ENCODE measurements around the gene URGCP.
A peak's percentile ranks its signal among the peaks of the same experiment; 100 is the strongest.

The URGCP gene

GRCh38 chr7:43876976-43877745 lies 29.2 kb downstream of the URGCP start:
- no peak overlapping the region for H2BK5ac ChIP-seq (ENCODE audit: low read depth, low read length, poor library complexity)
- no peaks in the 10 kb centered on the region for H3K79me2 ChIP-seq (ENCODE audit: control insufficient read depth, insufficient read depth, low read length, poor library complexity)
- H4K12ac ChIP-seq (ENCODE audit: low read depth, low read length) = no peak overlapping the region
- H2BK12ac ChIP-seq (ENCODE audit: low read length) = no peak overlapping the region
- H3K14ac ChIP-seq (ENCODE audit: low read length) = no peak overlapping the region
- H2AFZ ChIP-seq (ENCODE audit: insufficient read depth, low read length, poor library complexity) = no peak overlapping the region
- no peak for DNase-seq
- H4K91ac ChIP-seq (ENCODE audit: low read depth, low read length) = no peak overlapping the region
- no peak overlapping the region for H3K23ac ChIP-seq (ENCODE audit: low read length)
- H2BK120ac ChIP-seq (ENCODE audit: insufficient read depth, low read length, poor library complexity) = no peak overlapping the region
- WGBS (ENCODE audit: extremely low coverage, insufficient coverage, insufficient read length) = no CpG with 5 or more reads among the region's 29 CpGs
- no peak overlapping the region for H3K9ac ChIP-seq (ENCODE audit: low read length)
- H2AK5ac ChIP-seq (ENCODE audit: low read length) = no peak overlapping the region
- H3K36me3 ChIP-seq (ENCODE audit: control insufficient read depth in 1 of 2, insufficient read depth in 2 of 2, low read length in 2 of 2) = peaks cover 29 to 35% of the 10 kb centered on the region in 2 experiments
- H3K18ac ChIP-seq (ENCODE audit: low read length) = no peak overlapping the region
- no peak overlapping the region for H3K27ac ChIP-seq (ENCODE audit: low read depth, low read length)
- H3K79me1 ChIP-seq (ENCODE audit: low read length) = peaks cover 2% of the 10 kb centered on the region
- H3K27me3 ChIP-seq (ENCODE audit: insufficient read depth, low read length) = no peaks in the 10 kb centered on the region
- H3K4me1 ChIP-seq (ENCODE audit: control insufficient read depth in 1 of 2, insufficient read depth in 2 of 2, low read length in 2 of 2) = peaks cover 10 to 11% of the 10 kb centered on the region in 2 experiments
- no peak overlapping the region for H4K8ac ChIP-seq (ENCODE audit: low read depth, low read length)
- no peak overlapping the region for H3K4ac ChIP-seq (ENCODE audit: low read depth, low read length)
- no peaks in the 10 kb centered on the region for H3K9me3 ChIP-seq (ENCODE audit: insufficient read depth, low read depth, low read length)
- H3K4me3 ChIP-seq (ENCODE audit: low read depth, low read length) = no peak overlapping the region
- no peak overlapping the region for H3K4me2 ChIP-seq (ENCODE audit: low read length)

- no peak overlapping the region for H2AK5ac ChIP-seq (ENCODE audit: low read length)
- no peak overlapping the region for H2BK120ac ChIP-seq (ENCODE audit: insufficient read depth, low read length, poor library complexity)
- no peak overlapping the region for H4K12ac ChIP-seq (ENCODE audit: low read depth, low read length)
- H3K4me3 ChIP-seq (ENCODE audit: low read depth, low read length) = no peak overlapping the region
- H3K14ac ChIP-seq (ENCODE audit: low read length) = no peak overlapping the region
- H3K9me3 ChIP-seq (ENCODE audit: insufficient read depth, low read depth, low read length) = no peaks in the 10 kb centered on the region
- no peak overlapping the region for H2BK12ac ChIP-seq (ENCODE audit: low read length)
- H2AFZ ChIP-seq (ENCODE audit: insufficient read depth, low read length, poor library complexity) = no peak overlapping the region
- H3K36me3 ChIP-seq (ENCODE audit: control insufficient read depth in 1 of 2, insufficient read depth in 2 of 2, low read length in 2 of 2) = peaks cover 29 to 35% of the 10 kb centered on the region in 2 experiments
- H3K27me3 ChIP-seq (ENCODE audit: insufficient read depth, low read length) = no peaks in the 10 kb centered on the region
- H2BK5ac ChIP-seq (ENCODE audit: low read depth, low read length, poor library complexity) = no peak overlapping the region
- H3K23ac ChIP-seq (ENCODE audit: low read length) = no peak overlapping the region
- no peak overlapping the region for H3K4me2 ChIP-seq (ENCODE audit: low read length)
- H4K91ac ChIP-seq (ENCODE audit: low read depth, low read length) = no peak overlapping the region
- H4K8ac ChIP-seq (ENCODE audit: low read depth, low read length) = no peak overlapping the region
- DNase-seq = no peak
- peaks cover 13 to 15% of the 10 kb centered on the region in 2 experiments for H3K4me1 ChIP-seq (ENCODE audit: control insufficient read depth in 1 of 2, insufficient read depth in 2 of 2, low read length in 2 of 2)
- H3K4ac ChIP-seq (ENCODE audit: low read depth, low read length) = no peak overlapping the region
- no peak overlapping the region for H3K9ac ChIP-seq (ENCODE audit: low read length)
- H3K79me1 ChIP-seq (ENCODE audit: low read length) = peaks cover 2% of the 10 kb centered on the region
- no peak overlapping the region for H3K18ac ChIP-seq (ENCODE audit: low read length)
- H3K79me2 ChIP-seq (ENCODE audit: control insufficient read depth, insufficient read depth, low read length, poor library complexity) = no peaks in the 10 kb centered on the region
- no CpG with 5 or more reads among the region's 7 CpGs for WGBS (ENCODE audit: extremely low coverage, insufficient coverage, insufficient read length)
- H3K27ac ChIP-seq (ENCODE audit: low read depth, low read length) = no peak overlapping the region
Observed at GRCh38 chr7:43876241-43876640, 30.2 kb downstream of the URGCP start.

- peaks cover 2% of the 10 kb centered on the region for H3K9me3 ChIP-seq (ENCODE audit: insufficient read depth, low read depth, low read length)
- H3K27ac ChIP-seq (ENCODE audit: low read depth, low read length) = no peak overlapping the region
- DNase-seq = peak in 1 of 2 donors; percentile 36
- no peak overlapping the region for H2BK5ac ChIP-seq (ENCODE audit: low read depth, low read length, poor library complexity)
- H3K4me2 ChIP-seq (ENCODE audit: low read length) = no peak overlapping the region
- H2AK5ac ChIP-seq (ENCODE audit: low read length) = no peak overlapping the region
- peaks cover 23 to 28% of the 10 kb centered on the region in 2 experiments for H3K36me3 ChIP-seq (ENCODE audit: control insufficient read depth in 1 of 2, insufficient read depth in 2 of 2, low read length in 2 of 2)
- no peak overlapping the region for H4K8ac ChIP-seq (ENCODE audit: low read depth, low read length)
- peaks cover 1% of the 10 kb centered on the region for H3K79me2 ChIP-seq (ENCODE audit: control insufficient read depth, insufficient read depth, low read length, poor library complexity)
- no peak overlapping the region for H3K18ac ChIP-seq (ENCODE audit: low read length)
- H3K4me3 ChIP-seq (ENCODE audit: low read depth, low read length) = no peak overlapping the region
- no peak overlapping the region for H3K9ac ChIP-seq (ENCODE audit: low read length)
- no peak overlapping the region for H3K23ac ChIP-seq (ENCODE audit: low read length)
- H3K14ac ChIP-seq (ENCODE audit: low read length) = no peak overlapping the region
- H3K4me1 ChIP-seq (ENCODE audit: control insufficient read depth in 1 of 2, insufficient read depth in 2 of 2, low read length in 2 of 2) = peaks cover 11 to 17% of the 10 kb centered on the region in 2 experiments
- H4K91ac ChIP-seq (ENCODE audit: low read depth, low read length) = peak overlapping the region; percentile 8
- peaks cover 9% of the 10 kb centered on the region for H3K79me1 ChIP-seq (ENCODE audit: low read length)
- H2BK120ac ChIP-seq (ENCODE audit: insufficient read depth, low read length, poor library complexity) = no peak overlapping the region
- H3K27me3 ChIP-seq (ENCODE audit: insufficient read depth, low read length) = no peaks in the 10 kb centered on the region
- no peak overlapping the region for H2AFZ ChIP-seq (ENCODE audit: insufficient read depth, low read length, poor library complexity)
- H2BK12ac ChIP-seq (ENCODE audit: low read length) = peak overlapping the region; percentile 34
- no CpG with 5 or more reads among the region's 5 CpGs for WGBS (ENCODE audit: extremely low coverage, insufficient coverage, insufficient read length)
- no peak overlapping the region for H3K4ac ChIP-seq (ENCODE audit: low read depth, low read length)
- H4K12ac ChIP-seq (ENCODE audit: low read depth, low read length) = no peak overlapping the region
Observed at GRCh38 chr7:43873300-43873699, 33.1 kb downstream of the URGCP start.

- DNase-seq = peak in 1 of 2 donors; percentile 15
- peak overlapping the region; percentile 3 for H3K27ac ChIP-seq (ENCODE audit: low read depth, low read length)
- H3K27me3 ChIP-seq (ENCODE audit: insufficient read depth, low read length) = no peaks in the 10 kb centered on the region
- peak overlapping the region; percentile 4 for H3K4me2 ChIP-seq (ENCODE audit: low read length)
- peak overlapping the region; percentile 16 for H2BK12ac ChIP-seq (ENCODE audit: low read length)
- peaks cover 9% of the 10 kb centered on the region for H3K79me1 ChIP-seq (ENCODE audit: low read length)
- H2AFZ ChIP-seq (ENCODE audit: insufficient read depth, low read length, poor library complexity) = no peak overlapping the region
- H2BK5ac ChIP-seq (ENCODE audit: low read depth, low read length, poor library complexity) = no peak overlapping the region
- no peak overlapping the region for H3K18ac ChIP-seq (ENCODE audit: low read length)
- peaks cover 2% of the 10 kb centered on the region for H3K9me3 ChIP-seq (ENCODE audit: insufficient read depth, low read depth, low read length)
- no CpG with 5 or more reads among the region's 7 CpGs for WGBS (ENCODE audit: extremely low coverage, insufficient coverage, insufficient read length)
- H3K23ac ChIP-seq (ENCODE audit: low read length) = no peak overlapping the region
- H4K12ac ChIP-seq (ENCODE audit: low read depth, low read length) = no peak overlapping the region
- H3K36me3 ChIP-seq (ENCODE audit: control insufficient read depth in 1 of 2, insufficient read depth in 2 of 2, low read length in 2 of 2) = peaks cover 17 to 21% of the 10 kb centered on the region in 2 experiments
- H2BK120ac ChIP-seq (ENCODE audit: insufficient read depth, low read length, poor library complexity) = no peak overlapping the region
- H3K4me3 ChIP-seq (ENCODE audit: low read depth, low read length) = no peak overlapping the region
- no peak overlapping the region for H4K8ac ChIP-seq (ENCODE audit: low read depth, low read length)
- H3K4me1 ChIP-seq (ENCODE audit: control insufficient read depth in 1 of 2, insufficient read depth in 2 of 2, low read length in 2 of 2) = peaks cover 11 to 17% of the 10 kb centered on the region in 2 experiments
- no peak overlapping the region for H4K91ac ChIP-seq (ENCODE audit: low read depth, low read length)
- no peak overlapping the region for H2AK5ac ChIP-seq (ENCODE audit: low read length)
- H3K79me2 ChIP-seq (ENCODE audit: control insufficient read depth, insufficient read depth, low read length, poor library complexity) = peaks cover 1% of the 10 kb centered on the region
- H3K4ac ChIP-seq (ENCODE audit: low read depth, low read length) = no peak overlapping the region
- H3K9ac ChIP-seq (ENCODE audit: low read length) = no peak overlapping the region
- peak overlapping the region; percentile 12 for H3K14ac ChIP-seq (ENCODE audit: low read length)
Observed at GRCh38 chr7:43872406-43873110, 33.8 kb downstream of the URGCP start.
